HT-29 (cell line): Measurements from ENCODE around the gene ATG3. TPM values are rescaled to one million over a fixed set of nuclear protein-coding genes. Genes with fewer than 3 reads are reported as not detected.
A peak's percentile ranks its signal among the peaks of the same experiment; 100 is the strongest.
"Not testable (repeated sequence)": the region's sequence is repeated elsewhere in the genome, so short reads cannot be mapped to it uniquely, and the experiment has no call there.

Source experiments
- DNase-seq: peaks from one replicate; pipeline ENCODE4 v3.0.0-alpha.2; 2015; ENCODE audit warnings: low spot score
- total RNA-seq: library from RNA; depleted of rRNA; stranded (reverse); fragments of >200 nt; shearing (Covaris generic); gene quantifications from 2 replicates; pipeline ENCODE4 v1.2.3, GENCODE V29; 2014

ATG3 gene
- total RNA-seq, 1 experiment from 2014 or later = 92.1 TPM

- DNase-seq = peak; percentile 83
These were observed 353 bp downstream of the ATG3 start for GRCh38 chr3:112561484-112561733.

- peak; percentile 89 for DNase-seq
These were observed 860 bp downstream of the ATG3 start for GRCh38 chr3:112560721-112561483.

DNA sequence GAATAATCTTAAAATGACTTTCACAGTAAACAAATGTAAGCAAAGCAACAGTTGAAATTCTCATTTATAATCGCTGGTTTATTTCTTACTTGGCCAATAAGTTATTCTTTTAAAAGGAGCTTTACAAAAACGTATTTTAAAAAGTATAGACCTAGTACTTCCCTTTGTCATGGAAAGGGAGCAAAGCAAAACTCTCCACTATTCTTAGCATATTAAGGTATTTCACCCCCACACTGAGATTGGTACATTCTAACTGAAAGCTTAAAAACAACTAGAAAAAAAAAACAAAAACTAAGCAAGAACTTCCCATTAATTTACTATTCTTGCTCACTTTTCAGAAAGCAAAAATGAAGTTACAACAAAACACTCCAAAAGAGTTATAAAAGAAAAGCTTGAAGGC, 1.5 kb downstream of the ATG3 start:
- peak; percentile 32 for DNase-seq

DNA sequence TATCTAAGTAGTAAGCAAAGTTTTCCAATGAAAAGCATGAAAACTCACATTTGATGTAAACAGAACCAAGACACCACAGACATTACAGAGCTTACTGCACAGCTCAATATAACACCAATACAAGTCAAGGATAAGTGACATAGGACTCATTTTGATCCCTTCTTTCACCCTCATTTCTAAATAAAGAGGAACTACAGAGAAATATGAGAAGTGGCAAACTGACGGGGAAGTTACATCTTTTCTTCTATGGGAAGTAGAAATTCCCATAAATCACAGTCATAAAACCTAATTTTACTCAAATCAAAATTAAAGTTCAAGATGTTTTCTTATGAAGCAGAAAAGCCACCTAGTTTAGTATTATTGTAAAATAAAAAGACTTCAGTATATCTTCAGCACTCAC, 3.8 kb downstream of the ATG3 start:
- DNase-seq = no peak

DNA sequence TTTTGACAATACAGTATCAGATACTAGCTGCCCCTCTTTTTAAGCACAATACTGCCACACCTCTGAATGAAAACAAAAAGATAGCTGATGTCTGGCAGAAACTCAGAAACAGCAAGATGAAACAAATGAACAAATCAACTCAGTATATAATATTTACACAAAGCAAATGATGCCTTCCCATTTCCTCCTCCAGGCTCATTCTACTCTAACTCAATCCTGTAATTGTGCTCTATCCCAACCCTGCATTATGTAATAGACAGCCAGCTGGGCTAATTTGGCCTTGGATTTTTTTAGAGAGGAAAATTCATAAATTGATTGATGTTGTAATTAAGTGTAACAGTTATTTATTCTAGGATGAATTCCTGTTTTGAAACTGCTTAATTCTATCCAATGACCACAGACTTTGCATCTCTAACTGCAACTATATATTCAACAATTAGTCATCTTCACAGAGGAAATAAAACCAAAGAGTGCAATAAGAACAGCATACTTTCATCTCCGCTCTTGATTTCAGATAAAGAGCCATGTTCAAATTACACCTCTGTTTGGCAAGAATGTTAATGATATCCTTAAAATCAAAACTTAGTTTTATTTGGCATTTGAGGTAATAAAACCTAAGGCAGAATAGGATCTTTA, 6.1 kb downstream of the ATG3 start:
- DNase-seq = no peak

- peak; percentile 32 for DNase-seq
These were observed 10.9 kb downstream of the ATG3 start for GRCh38 chr3:112550859-112551258.

DNA sequence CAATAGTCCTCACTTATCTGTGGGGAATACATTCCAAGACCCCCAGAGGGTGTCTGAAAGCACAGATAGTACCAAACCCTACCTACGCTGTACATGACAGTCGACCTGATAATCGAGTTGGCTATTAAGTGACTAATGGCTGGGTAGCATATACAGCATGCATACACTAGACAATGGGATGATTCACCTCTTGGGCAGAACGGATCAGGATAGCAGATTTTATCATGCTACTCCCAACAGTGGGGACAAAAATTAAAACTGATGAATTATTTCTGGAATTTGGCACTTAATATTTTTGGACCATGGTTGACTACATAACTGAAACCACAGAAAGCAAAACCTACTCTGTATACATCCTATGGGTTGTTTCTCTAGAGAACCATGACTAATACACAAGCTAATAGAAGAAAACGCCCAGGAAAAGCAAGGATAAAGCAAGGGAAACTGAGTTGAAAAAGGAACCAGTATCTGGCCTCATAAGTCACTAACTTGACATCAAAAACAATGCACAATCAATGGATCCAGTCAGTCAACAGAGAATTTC, 15.5 kb downstream of the ATG3 start:
- DNase-seq = no peak

DNA sequence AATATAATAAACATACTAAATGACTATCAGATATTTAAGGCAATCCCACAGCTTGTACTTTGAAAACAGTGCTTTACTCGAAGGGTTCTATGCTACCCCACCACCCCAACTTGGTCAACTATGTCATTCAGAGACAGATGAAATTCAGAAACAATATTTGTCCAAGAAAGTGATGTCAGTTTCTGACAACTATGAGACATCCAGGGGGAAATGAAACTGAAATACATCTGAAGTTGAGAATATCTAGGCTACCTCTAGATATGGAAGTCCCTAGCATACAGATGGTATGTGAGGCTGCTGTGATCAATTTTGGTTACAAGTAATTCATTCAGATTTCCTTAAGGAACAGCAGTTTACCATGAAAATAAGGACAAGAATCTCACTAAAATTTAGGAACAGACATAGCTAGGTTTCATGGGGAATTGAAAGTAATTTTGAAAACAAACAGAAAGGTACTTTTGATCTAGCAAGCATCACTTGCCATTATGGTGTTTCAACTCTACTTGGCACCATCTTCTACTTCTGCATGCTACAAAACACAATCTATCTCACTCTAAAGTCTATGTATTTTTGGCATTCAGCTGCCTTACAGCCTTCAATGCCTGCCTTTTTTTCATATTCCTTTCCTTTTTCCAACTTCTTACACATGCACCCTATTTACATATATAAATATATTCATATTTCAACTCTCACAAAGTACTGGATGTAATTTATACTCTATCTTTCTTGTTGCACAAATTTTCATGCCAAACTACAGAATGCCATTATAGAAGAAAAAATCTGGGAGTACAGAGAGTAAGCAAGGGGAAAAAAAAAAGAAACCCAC, 21.7 kb downstream of the ATG3 start:
- DNase-seq = no peak

- DNase-seq = peak; percentile 58
These were observed 30.4 kb downstream of the ATG3 start for GRCh38 chr3:112531358-112531781.

- peak; percentile 16 for DNase-seq
These were observed 31.2 kb downstream of the ATG3 start for GRCh38 chr3:112530573-112530972.

DNA sequence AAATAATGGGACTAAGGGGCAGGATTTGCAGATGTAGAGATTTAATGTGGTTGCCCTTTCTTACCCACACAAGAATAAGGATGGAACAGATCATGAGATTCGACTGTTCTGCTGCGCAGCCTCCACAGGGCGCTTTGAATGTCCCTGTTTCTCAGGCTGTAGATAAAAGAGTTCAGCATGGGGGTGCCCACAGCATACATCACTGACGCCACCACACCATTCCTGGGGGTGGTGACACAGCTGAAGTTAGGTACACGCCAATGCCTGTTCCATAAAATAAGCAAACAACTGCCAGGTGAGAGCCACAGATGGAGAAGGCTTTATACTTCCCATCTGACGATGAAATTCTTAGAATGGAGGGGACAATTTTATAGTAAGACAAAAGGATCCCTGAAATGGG, 37.6 kb downstream of the ATG3 start:
- DNase-seq = not testable (repeated sequence)

GRCh38 chr3:112519424-112520001, 42.2 kb downstream of the ATG3 start:
- peak; percentile 86 for DNase-seq

- not testable (repeated sequence) for DNase-seq
These were observed 42.8 kb downstream of the ATG3 start for GRCh38 chr3:112518970-112519369.

GRCh38 chr3:112514527-112515128, 47.1 kb downstream of the ATG3 start:
- no peak for DNase-seq

- DNase-seq = no peak
These were observed 49.4 kb downstream of the ATG3 start for GRCh38 chr3:112512320-112512719.

DNA sequence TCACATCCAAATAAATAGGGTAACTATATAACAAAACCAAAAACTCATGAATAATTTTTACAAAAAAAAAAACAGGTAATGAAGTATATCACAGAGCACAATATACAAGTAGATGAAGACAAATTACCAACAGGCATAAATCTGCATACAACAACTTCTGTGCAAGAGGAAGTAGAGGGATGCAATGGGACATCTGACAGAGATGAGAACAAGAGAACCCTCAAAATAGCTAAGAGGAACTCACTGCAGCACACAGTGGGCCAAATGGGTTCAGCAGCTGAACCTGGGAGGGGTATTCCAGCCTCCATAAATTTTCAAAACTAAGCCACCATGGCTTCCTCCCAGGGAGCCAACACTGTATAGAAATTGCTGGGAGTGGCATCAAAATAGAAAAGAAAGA, 52.9 kb downstream of the ATG3 start:
- DNase-seq = no peak

DNA sequence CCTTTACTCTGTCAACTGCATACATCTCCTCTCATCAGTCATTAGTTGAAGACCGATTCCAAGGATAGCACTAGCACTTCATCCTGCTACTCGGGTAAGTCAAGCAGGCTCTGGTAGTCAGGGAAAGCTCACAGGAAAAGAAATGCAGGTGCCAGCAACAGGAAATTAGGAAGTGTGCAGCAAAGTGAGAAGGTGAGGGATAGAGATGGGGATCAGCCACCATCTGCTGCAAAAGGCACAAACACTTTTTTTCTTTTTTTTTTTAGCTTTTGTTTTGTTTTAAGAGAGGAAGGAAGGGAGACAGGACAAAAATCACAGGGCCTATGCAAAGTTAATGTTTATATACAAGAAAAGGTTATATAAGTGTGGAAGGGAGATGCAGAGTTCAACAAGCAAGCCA, 53.5 kb downstream of the ATG3 start:
- DNase-seq = no peak

DNA sequence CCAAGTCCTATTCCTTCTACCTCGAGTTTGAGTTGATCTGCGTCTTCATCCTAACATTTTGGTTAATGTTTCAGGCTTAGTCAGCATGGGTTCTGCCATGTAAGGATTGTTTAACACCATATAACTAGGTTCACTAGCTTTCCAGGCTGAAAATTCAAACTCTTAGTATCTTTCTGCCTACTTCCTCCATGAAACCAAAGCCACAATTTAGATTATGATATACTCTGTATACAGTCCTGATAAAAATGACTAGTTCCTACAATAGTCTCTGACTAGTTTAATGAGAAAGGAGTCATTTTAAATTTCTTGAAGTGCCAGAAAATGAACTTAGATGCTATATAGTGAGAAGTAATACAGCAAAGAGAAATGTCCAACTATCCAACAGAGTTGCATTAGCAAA, 55.9 kb downstream of the ATG3 start:
- DNase-seq = no peak

GRCh38 chr3:112504123-112504522, 57.6 kb downstream of the ATG3 start:
- DNase-seq = no peak

DNA sequence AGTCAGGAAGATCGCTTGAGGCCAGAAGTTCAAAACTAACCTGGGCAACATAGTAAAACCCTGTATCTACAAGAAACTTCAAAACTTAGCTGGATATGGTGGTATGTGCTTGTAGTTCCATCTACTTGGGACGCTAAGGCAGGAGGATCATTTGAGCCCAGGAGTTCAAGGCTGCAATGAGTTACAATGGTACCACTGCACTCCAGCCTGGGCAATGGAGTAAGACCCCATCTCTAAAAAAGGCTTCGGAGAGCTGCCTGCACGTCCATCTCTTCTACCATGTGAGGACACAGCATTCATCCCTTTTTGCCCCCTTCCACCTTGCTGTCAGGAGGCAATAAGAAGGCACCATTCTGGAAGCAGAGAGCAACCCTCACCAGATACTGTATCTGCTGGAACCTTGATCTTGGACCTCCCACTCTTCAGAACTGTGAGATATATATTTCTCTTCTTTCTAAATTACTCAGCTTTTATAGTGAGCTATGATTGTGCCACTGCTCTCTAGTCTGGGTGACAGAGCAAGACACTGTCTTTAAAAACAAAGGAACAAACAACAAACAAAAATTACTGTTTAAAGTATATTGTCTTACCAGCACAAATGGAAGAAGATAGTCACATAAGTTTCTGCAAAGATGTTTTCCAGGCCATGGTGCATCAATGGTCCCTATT, 58.3 kb downstream of the ATG3 start:
- no peak for DNase-seq

DNA sequence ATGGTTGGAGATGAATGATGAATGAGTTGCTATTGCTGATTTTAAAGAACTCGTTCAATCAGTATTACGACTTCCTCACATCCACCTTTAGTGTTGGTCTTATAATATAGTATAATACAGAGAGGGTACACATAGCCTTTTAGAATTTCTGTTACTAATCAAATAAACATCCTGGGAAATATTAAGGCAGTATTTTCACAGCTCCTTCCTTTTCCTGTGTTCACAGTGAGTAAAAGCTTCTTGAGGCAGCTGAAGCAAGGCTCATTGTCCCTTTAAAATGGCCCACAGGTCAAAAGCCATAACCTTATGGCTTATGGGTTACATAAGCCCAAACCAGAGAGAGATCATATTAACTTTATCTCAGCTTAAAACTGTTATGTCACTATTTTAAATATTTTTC, 61.1 kb downstream of the ATG3 start:
- DNase-seq = no peak
